SU-DHL-6 (cell line): Measurements from ENCODE around the gene SHC2.

Source experiments
- H2AFZ ChIP-seq: fragments of 200-600 bp; sonication (generic); 2 replicates; pipeline ENCODE4 v1.6.1; 2014; ENCODE audit warnings: low read depth, mild to moderate bottlenecking, moderate library complexity, mixed read lengths, antibody characterized with exemption, low read length; ENCODE audit not compliant: severe bottlenecking
- H3F3A ChIP-seq: fragments of 200-600 bp; shearing (Covaris generic); 2 replicates; pipeline ENCODE4 v1.6.0; 2016; ENCODE audit warnings: antibody characterized with exemption, mild to moderate bottlenecking; ENCODE audit not compliant: insufficient read depth
- H3K27ac ChIP-seq: fragments of 200-600 bp; sonication (generic); 2 replicates; pipeline ENCODE4 v1.5.1; 2016; ENCODE audit warnings: low read depth, mild to moderate bottlenecking, low read length, moderate library complexity, mixed read lengths
- H3K27me3 ChIP-seq: fragments of 200-600 bp; sonication (generic), shearing (Covaris generic); 2 replicates; pipeline ENCODE4 v1.6.0; 2014; ENCODE audit warnings: mild to moderate bottlenecking, low read length
- H3K36me3 ChIP-seq: fragments of 200-600 bp; sonication (generic); 2 replicates; pipeline ENCODE4 v1.6.1; 2014; ENCODE audit warnings: mild to moderate bottlenecking, low read length, mixed read lengths
- H3K4me2 ChIP-seq: fragments of 300-600, 200-600 bp; shearing (Covaris generic), sonication (generic); 2 replicates; pipeline ENCODE4 v1.6.0; 2014; ENCODE audit warnings: low read length, low read depth, mild to moderate bottlenecking; ENCODE audit not compliant: poor library complexity, severe bottlenecking
- H3K4me3 ChIP-seq: fragments of 200-600 bp; sonication (generic); 2 replicates; pipeline ENCODE4 v1.5.1; 2014; ENCODE audit warnings: antibody characterized with exemption, low read length, mild to moderate bottlenecking, mixed read lengths; ENCODE audit not compliant: insufficient read depth, poor library complexity, severe bottlenecking
- H3K79me2 ChIP-seq: fragments of 200-600 bp; sonication (generic); 2 replicates; pipeline ENCODE4 v1.6.1; 2014; ENCODE audit warnings: mild to moderate bottlenecking, low read length, moderate library complexity; ENCODE audit not compliant: insufficient read depth
- H3K9ac ChIP-seq: fragments of 200-600 bp; sonication (generic); 2 replicates; pipeline ENCODE4 v1.7.0; 2014; ENCODE audit warnings: mild to moderate bottlenecking, low read length
- H3K9me2 ChIP-seq: fragments of 200-600 bp; sonication (generic); replicated peaks from 2 replicates; pipeline ENCODE4 v1.6.1; 2014; ENCODE audit warnings: low read length; ENCODE audit not compliant: insufficient read depth
- H3K9me3 ChIP-seq: fragments of 200-600 bp; sonication (generic); 2 replicates; pipeline ENCODE4 v1.6.1; 2014; ENCODE audit warnings: low read length, mixed read lengths; ENCODE audit not compliant: insufficient read depth
- H4K20me1 ChIP-seq: fragments of 200-600 bp; sonication (generic); 2 replicates; pipeline ENCODE4 v1.6.1; 2014; ENCODE audit warnings: low read depth, mild to moderate bottlenecking, antibody characterized with exemption, low read length, moderate library complexity, mixed read lengths
- EZH2phosphoT487 ChIP-seq: fragments of 200-600 bp; sonication (generic), shearing (Covaris generic); conservative IDR thresholded peaks from 2 replicates; pipeline ENCODE4 v1.6.1; 2018; ENCODE audit warnings: mild to moderate bottlenecking, antibody characterized with exemption, low read length, moderate library complexity, mixed read lengths
- TF ChIP-seq, protein P1 (sequence below): fragments of 200-600 bp; sonication (generic); IDR thresholded peaks from one replicate; pipeline ENCODE4 v1.5.1; 2017; ENCODE audit warnings: antibody characterized with exemption, mild to moderate bottlenecking, low read length, moderate library complexity; ENCODE audit not compliant: insufficient read depth, poor library complexity, severe bottlenecking

Gene SHC2

GRCh38 chr19:475360-475759, 14.5 kb upstream of the SHC2 start:
- Histone ChIP-seq H3K36me3 (no peaks in the 10 kb centered on the region), H3K4me3 (no peak overlapping the region), H3F3A (peaks cover 2% of the 10 kb centered on the region; the same call in 1 of the 2 replicates), H4K20me1 (no peaks in the 10 kb centered on the region), H3K9me3 (peaks cover 6% of the 10 kb centered on the region; the same call in 1 of the 2 replicates), H3K79me2 (no peaks in the 10 kb centered on the region), H2AFZ (no peak overlapping the region), H3K4me2 (no peak overlapping the region), H3K9ac (no peak overlapping the region), H3K27me3 (no peaks in the 10 kb centered on the region), H3K9me2 (no peaks in the 10 kb centered on the region), H3K27ac (no peak overlapping the region)
- TF ChIP-seq, protein P1, sequence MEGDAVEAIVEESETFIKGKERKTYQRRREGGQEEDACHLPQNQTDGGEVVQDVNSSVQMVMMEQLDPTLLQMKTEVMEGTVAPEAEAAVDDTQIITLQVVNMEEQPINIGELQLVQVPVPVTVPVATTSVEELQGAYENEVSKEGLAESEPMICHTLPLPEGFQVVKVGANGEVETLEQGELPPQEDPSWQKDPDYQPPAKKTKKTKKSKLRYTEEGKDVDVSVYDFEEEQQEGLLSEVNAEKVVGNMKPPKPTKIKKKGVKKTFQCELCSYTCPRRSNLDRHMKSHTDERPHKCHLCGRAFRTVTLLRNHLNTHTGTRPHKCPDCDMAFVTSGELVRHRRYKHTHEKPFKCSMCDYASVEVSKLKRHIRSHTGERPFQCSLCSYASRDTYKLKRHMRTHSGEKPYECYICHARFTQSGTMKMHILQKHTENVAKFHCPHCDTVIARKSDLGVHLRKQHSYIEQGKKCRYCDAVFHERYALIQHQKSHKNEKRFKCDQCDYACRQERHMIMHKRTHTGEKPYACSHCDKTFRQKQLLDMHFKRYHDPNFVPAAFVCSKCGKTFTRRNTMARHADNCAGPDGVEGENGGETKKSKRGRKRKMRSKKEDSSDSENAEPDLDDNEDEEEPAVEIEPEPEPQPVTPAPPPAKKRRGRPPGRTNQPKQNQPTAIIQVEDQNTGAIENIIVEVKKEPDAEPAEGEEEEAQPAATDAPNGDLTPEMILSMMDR = no peak
- TF ChIP-seq EZH2phosphoT487 = no peak

GRCh38 chr19:474126-475078, 13.6 kb upstream of the SHC2 start:
- H3K9ac ChIP-seq = no peak overlapping the region

DNA sequence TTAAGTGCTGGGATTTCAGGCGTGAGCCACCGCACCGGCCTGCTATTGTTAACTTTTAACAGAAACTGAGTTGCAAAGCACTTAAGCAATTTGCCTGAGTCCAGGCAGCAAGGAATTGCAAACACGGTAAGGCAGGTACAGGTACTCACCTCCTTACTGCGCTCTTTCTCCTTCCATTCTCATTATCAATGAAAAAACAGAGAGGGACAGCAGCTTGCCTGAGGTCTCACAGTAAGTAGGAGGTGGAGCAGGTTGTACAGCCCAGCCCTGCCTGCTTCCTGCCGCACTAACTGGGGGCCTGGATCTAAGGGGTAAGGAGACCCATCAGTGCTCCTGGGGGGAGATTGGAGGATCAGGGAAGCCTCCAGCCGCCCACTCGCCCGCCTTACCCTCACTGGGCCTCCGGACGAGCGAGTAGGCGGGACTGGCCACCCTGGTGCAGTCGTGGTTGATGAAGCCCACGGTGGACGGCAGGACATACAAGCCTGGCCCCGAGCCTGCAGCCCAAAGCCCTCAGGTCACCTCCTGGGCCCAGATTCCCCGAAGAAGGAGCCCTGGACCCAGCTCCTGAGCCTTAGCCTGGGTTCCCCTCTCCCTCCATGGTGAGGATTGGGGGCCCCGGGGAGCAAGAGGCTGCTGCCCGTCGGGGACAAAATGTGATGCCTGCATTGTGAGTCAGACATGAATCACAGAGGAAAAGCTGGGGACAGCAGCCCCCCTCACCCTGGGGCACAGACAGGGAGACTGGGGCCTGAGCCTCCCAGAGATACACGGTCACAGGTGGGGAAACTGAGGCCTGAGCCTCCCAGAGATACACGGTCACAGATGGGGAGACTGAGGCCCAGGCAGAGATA, 11.4 kb upstream of the SHC2 start:
- Histone ChIP-seq H3K4me3 (no peak overlapping the region), H3F3A (no peaks in the 10 kb centered on the region), H3K27me3 (no peaks in the 10 kb centered on the region), H3K9ac (no peak overlapping the region), H3K79me2 (no peaks in the 10 kb centered on the region), H3K27ac (no peak overlapping the region), H3K9me2 (no peaks in the 10 kb centered on the region), H3K4me2 (no peak overlapping the region), H3K9me3 (no peaks in the 10 kb centered on the region), H2AFZ (no peak overlapping the region), H3K36me3 (no peaks in the 10 kb centered on the region), H4K20me1 (no peaks in the 10 kb centered on the region)
- no peak for TF ChIP-seq EZH2phosphoT487
- TF ChIP-seq, protein P1 = no peak

More at GRCh38 chr19:474126-475078, 13.6 kb upstream of the SHC2 start:
- Histone ChIP-seq H3K9me2 (no peaks in the 10 kb centered on the region), H3K27me3 (no peaks in the 10 kb centered on the region), H3K36me3 (no peaks in the 10 kb centered on the region), H3K79me2 (no peaks in the 10 kb centered on the region), H3K27ac (no peak overlapping the region), H3K4me2 (no peak overlapping the region), H2AFZ (no peak overlapping the region), H3K4me3 (no peak overlapping the region), H4K20me1 (no peaks in the 10 kb centered on the region), H3K9me3 (no peaks in the 10 kb centered on the region), H3F3A (no peaks in the 10 kb centered on the region)
- TF ChIP-seq, protein P1 = no peak
- no peak for TF ChIP-seq EZH2phosphoT487
